GM12891 (cell line): ENCODE data around the gene ITGA1.

ENCODE experiments used
- PAX5 ChIP-seq: IDR thresholded peaks from 2 replicates; pipeline ENCODE4 v1.6.1; 2011; ENCODE audit warnings: low read length, moderate library complexity, mild to moderate bottlenecking; ENCODE audit not compliant: insufficient read depth, severe bottlenecking
- POLR2A ChIP-seq: IDR thresholded peaks from 2 replicates; pipeline ENCODE4 v1.6.1; 2011; ENCODE audit warnings: low read depth, low read length, control low read depth
- POLR2AphosphoS5 ChIP-seq: IDR thresholded peaks from 2 replicates; pipeline ENCODE4 v1.6.1; 2011; ENCODE audit warnings: low read depth, low read length, control low read depth
- TAF1 ChIP-seq: IDR thresholded peaks from 2 replicates; pipeline ENCODE4 v1.6.1; 2011; ENCODE audit warnings: low read depth, low read length, control low read depth

DNA sequence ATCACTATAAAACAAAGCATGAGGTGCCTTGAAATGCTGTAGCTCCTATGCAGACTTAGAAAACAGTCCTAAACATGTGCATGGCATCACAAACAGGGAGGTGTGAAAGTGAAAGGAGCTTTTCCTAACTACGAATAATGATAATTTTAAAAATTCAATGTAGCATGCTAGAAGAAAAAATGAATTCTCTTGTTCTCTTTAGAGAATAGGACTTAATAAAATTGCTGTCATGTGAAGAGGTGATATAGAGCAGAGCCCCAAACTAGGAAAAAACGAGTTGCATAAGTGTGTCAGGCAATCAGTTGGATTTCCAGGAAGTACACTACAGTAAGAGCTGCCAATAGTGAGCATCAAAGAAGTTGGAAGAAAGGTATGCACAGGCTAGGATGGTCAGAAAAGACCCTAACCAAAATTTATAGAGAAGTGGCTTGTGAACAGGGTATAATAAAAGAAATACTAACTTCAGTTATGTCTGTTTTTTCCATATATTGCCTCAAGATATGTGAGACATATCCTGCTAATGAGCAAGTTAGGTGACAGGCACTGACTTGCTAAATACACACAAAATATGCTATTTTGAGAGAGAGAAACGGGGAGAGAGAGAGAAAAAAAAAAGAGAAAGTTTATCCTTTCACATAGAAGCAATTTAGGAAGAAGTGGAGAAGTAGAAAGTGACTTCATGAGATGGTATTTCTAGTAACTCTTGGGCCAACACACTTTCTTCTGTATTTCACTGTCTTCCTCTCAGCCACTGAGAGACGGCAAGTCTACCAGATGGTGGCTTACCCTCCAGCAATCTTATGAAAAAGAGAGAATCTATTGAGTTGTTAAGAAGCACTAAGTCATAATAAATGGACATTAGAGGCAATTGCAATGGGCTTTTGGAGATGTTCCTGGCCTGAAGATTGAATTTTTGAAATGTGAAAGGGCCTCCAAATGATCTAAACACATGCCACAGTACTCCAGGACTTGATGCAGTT, 219.5 kb downstream of the ITGA1 start:
- no peak for TF ChIP-seq POLR2A
- TF ChIP-seq PAX5 = no peak
- no peak for TF ChIP-seq POLR2AphosphoS5
- TF ChIP-seq TAF1 = no peak
